HS-5 (cell line): ENCODE measurements around the gene TXNDC11.

Source experiments
- DNase-seq: peaks from one replicate; pipeline ENCODE4 v3.0.0-alpha.2; 2012; ENCODE audit warnings: low read depth

Gene TXNDC11

GRCh38 chr16:11719171-11719570 lies 23.5 kb downstream of the TXNDC11 start:
- DNase-seq = no peak

DNA sequence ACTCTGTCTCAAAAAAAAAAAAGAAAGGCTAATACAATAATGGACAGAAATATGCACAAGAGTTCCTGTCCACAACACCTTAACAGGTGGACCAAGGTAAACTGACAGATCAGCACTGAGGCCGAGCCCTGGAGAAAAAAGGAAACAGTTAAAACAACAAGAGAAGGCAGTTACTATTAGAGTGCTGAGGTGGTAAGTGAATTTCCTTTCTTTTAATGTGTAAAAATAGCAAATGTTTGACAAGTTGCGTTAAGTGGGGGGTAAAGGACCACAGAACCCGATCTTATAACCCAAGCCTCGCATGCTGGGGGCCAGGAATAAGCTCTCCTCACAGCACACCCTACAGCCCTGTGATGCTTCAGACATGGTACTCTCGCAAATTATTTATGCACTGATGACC lies 24.8 kb downstream of the TXNDC11 start:
- DNase-seq = no peak

DNA sequence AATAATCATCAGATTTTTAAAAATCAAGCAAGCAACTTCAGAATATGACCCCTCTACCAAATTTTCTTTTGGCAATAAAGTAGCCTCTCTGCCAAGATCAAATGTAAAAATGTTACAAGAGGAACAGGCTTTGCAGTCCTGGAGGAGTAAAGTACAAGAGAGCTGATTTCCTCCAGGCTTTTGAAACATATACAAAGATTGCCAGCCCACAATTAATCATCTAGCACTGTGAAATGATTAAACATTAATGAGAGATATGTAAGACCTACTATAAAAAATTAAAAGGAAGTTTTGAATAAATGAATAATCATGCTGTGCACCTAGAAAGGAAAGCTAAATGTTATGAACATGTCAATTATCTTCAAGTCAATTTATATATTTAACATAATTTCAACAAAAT lies 26.3 kb downstream of the TXNDC11 start:
- no peak for DNase-seq

- no peak for DNase-seq
Observed at GRCh38 chr16:11715246-11715947, 27.3 kb downstream of the TXNDC11 start.

- no peak for DNase-seq
Observed at GRCh38 chr16:11712122-11712521, 30.5 kb downstream of the TXNDC11 start.

GRCh38 chr16:11711662-11712061 lies 31.0 kb downstream of the TXNDC11 start:
- DNase-seq = no peak

GRCh38 chr16:11708421-11708820 lies 34.2 kb downstream of the TXNDC11 start:
- DNase-seq = peak; percentile 43

DNA sequence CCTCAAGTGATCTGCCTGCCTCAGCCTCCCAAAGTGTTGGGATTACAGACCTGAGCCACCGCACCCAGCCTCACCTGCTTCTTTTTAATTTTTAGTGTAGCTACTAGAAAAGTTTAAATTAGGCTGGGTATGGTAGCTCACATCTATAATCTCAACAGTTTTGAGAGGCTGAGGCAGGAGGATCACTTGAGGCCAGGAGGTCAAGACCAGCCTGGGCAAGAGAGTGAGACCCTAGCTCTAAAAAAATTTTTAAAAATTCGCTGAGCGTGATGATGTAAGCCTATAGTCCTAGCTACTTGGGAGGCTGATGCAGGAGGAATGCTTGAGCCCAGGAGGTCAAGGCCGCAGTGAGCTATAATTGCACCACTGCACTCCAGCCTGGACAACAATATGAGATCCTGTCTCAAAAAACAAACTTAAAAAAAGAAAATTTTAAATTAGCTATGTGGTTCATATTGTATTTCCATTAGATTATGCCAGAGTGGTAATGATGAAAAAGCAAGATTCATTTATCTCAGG lies 34.9 kb downstream of the TXNDC11 start:
- DNase-seq = no peak

DNA sequence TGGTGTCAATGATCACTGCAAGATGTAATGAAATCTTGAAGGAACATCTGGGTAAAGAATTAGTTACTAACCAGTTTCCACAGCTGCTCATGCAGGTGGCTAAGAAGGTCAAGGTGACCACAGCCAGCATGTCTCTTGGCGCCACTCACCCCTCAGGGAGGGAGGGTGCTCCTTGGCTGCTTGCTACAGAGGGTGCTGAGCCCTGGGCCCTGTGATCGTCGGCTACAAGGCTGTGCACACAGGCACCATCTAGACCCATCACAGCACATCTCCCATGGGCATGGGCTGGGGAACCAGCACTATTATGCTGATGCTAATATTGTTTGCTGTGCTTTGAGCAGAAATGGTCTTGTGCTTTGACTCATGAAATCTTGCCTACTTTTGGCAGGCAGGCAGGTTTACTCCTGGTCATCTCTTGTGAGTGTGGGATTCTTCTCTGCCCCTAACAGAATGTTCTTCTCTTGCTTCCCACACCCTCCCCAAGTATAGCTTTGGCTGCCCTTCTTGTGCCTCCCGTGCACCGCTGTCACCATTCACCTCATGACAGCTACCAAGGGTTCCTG lies 36.4 kb downstream of the TXNDC11 start:
- no peak for DNase-seq

GRCh38 chr16:11705311-11706025 lies 37.2 kb downstream of the TXNDC11 start:
- DNase-seq = no peak

GRCh38 chr16:11700264-11701029 lies 42.2 kb downstream of the TXNDC11 start:
- DNase-seq = no peak

- DNase-seq = no peak
Observed at GRCh38 chr16:11699234-11699894, 43.3 kb downstream of the TXNDC11 start.

DNA sequence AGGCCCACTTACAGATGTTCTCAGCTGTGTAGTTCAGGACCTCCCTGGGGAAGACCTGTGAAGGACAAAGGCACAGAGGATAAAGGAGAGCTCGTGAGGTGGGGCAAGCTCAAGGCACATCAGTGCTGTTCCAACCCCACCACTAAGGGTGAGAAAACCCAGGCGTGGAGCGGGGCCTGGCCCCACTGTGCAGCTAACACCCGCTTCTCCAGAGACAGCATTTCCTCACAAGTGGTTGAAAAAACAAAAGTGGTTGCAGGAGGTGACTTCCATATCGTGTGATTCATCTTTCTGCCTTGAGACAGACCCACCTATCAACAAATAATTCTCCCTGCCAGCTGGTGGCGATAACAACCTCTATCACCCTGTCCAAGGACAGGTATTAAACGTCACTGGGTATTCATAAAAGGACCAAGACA lies 44.4 kb downstream of the TXNDC11 start:
- DNase-seq = no peak

DNA sequence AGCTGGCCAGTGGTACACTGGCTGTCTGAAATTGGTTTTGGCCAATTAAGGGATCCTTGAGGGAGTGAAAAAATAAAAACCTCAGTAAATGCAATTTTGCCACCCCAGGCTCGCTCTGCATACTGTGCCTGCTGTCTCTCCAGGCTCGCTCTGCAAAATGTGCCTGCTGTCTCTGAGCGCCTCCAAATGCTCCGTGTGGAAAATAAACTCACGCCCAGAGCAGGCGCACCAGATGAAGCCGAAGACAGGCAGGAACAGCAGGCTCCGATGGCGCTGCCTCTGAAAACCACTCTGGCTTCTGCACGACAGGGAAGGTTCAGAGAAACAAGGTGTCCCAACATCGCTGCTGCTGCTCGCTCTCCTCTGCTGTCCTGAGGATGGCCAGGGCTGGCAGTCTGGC lies 45.3 kb downstream of the TXNDC11 start:
- DNase-seq = no peak

DNA sequence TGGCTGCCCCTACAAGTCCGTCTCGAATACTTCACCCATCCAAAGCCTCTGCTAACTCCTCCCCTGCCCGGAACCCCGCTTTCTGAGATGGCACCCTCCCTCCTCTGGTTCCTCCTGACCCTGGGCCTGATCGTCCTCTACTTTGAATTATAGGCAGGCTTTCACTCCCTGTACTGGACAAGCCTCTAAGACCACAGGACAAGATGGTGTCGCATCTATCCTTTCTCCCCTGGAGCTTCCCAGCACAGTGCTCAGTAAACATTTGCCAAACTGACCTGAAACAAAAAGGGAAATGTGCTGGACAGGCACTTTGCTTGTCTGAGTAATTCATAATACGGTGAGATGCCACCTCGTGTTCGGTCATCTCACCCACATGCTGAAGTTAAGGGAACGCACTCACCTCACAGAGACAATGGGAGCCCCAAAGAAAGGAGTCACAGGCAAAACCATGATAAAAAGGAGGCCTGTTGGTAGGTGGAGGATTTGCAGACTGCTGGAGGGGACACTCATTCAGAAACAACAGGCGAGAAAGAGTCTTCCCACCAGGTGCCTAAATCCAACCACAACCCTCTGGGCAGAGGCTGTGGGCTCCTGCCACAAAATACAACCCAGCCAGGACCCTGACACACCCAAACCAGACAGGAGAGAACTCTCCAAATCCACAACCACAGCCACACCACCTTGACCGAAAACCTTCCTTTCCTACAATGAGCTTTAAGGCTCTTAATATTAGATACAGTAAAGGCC lies 46.2 kb downstream of the TXNDC11 start:
- DNase-seq = no peak

- DNase-seq = no peak
Observed at GRCh38 chr16:11692651-11693050, 50.0 kb downstream of the TXNDC11 start.

DNA sequence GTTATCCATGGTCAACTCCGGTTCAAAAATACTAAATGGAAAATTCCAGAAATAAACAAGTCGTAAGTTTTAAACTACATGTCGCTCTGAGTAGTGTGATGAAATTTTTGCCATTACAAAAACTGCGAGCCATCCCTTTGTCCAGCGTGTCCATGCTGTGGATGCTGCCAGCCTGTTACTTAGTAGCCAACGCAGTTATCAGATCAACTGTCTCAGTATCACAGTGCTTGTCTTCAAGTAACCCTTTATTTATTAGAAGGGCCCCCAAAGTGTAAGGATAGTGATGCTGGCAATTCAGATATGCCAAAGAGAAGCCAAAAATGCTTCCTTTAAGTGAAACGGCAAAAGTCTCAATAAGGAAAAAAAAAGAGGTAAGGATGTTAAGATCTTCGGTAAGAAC lies 50.5 kb downstream of the TXNDC11 start:
- no peak for DNase-seq

GRCh38 chr16:11691771-11692170 lies 50.9 kb downstream of the TXNDC11 start:
- no peak for DNase-seq

DNA sequence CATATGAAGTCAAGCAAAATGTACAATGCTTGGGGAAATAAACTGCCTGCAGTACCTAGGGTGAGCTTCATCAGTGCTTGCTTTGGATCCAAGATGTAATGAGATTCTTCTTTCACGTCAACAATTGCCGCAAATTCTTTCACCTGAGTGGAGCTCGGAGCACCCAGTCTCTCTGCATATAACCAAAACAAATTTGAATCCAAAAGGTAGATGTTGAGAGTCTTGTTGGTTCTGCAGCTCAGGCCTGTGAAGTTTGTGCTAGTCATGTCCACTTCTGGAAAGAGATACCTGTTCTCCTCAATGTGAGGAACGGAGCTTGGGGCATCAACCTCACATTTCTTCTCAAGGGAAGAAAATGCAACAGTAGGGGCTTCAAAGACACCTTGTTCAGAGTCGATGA lies 51.4 kb downstream of the TXNDC11 start:
- no peak for DNase-seq

DNA sequence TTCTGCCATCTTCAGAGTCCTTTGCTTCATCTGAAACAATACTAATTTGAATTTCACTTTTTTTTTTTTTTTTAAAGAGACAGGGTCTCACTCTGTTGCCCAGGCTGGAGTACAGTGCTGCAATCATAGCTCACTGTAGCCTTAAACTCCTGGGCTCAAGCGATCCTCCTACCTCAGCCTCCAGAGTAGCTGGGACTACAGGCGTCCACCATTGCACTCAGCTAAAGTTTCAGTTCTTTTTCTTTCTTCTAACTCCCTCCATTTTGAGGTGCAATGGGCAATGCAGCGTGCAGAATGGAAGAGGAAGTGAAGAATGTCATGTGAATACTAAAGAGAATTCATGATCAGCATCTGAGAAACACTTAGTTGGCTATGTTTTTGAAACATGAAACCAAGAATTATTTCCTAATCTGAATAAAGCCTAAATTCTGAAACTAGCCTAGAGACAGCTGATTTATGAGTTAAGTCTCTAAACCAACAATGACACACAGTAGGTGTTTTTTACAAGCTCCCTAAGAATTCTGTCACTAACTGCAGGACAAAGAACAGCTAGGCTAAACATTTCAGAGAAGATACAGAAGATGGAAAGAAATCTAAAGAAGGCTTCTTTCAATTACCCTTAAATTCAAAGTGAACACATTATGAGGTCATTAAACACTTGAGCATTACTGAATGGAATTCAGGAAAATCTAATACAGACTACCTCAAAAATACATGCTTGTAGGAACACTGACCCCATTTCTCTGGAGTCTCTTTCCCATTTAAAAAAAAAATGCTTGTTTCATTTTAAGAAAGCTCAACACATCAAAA lies 53.4 kb downstream of the TXNDC11 start:
- DNase-seq = no peak
